Measurements from ENCODE around the gene NAXD. TPM values are rescaled to one million over a fixed set of nuclear protein-coding genes. Genes with fewer than 3 reads are reported as not detected.

NAXD gene
- total RNA-seq, 1 donor from 2014 or later: 17.7 TPM

DNA sequence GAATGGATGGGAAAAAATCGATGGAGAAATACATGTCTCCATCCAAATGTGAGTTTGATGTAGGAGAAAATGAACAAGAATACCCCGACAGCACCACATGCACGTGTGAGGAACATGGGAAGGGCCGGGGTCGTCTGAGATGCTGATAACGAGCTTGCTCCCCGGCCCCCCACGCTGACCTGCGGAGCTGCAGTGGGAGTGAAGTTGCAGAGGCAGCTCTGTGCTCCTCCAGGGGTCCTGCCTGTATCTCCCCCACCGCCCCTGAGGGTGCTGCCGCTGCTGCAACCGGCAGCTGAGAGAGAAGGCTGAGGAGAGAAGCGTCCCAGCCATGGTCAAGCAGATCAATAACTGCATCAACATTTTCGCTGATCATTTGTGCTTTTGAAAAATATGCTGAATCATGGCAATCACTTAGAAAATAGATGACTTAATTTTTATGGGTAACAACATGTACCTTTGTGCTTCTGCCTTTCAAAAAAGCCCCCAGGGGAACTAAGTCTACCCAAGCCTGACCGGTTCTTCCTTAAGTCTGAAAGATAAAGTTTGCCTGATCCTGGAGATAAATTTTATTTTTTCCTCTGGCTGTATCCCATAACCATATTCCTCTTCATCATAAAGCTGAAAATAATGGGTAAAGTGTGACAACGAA is 18.2 kb upstream of the NAXD start:
- peaks cover 5% of the 10 kb centered on the region for H3K27me3 Mint-ChIP-seq (ENCODE audit: insufficient read depth, low read depth)
- peaks cover 8% of the 10 kb centered on the region for H3F3A ChIP-seq (ENCODE audit: low read depth)
- DNase-seq (ENCODE audit: low spot score): no peak
- no peaks in the 10 kb centered on the region for H3K9me3 ChIP-seq (ENCODE audit: low read depth)
- no peak overlapping the region for H3K27ac ChIP-seq
- no peak overlapping the region for H3K27ac Mint-ChIP-seq
- H3K36me3 ChIP-seq: no peaks in the 10 kb centered on the region
- TF ChIP-seq EZH2phosphoT487 (IDR thresholded peaks at IDR 0.05) (no peak), EZH2 (IDR thresholded peaks at IDR 0.05) (no peak)
- TF ChIP-seq, protein P1, sequence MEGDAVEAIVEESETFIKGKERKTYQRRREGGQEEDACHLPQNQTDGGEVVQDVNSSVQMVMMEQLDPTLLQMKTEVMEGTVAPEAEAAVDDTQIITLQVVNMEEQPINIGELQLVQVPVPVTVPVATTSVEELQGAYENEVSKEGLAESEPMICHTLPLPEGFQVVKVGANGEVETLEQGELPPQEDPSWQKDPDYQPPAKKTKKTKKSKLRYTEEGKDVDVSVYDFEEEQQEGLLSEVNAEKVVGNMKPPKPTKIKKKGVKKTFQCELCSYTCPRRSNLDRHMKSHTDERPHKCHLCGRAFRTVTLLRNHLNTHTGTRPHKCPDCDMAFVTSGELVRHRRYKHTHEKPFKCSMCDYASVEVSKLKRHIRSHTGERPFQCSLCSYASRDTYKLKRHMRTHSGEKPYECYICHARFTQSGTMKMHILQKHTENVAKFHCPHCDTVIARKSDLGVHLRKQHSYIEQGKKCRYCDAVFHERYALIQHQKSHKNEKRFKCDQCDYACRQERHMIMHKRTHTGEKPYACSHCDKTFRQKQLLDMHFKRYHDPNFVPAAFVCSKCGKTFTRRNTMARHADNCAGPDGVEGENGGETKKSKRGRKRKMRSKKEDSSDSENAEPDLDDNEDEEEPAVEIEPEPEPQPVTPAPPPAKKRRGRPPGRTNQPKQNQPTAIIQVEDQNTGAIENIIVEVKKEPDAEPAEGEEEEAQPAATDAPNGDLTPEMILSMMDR (IDR thresholded peaks at IDR 0.05): no peak
- H3K9ac ChIP-seq: no peak overlapping the region
- no peak overlapping the region for H3K4me3 Mint-ChIP-seq
- no peak overlapping the region for H3K4me2 ChIP-seq
- no peak overlapping the region for H2AFZ ChIP-seq (replicated peaks)
- H3K27me3 ChIP-seq: no peaks in the 10 kb centered on the region
- H3K36me3 Mint-ChIP-seq: no peaks in the 10 kb centered on the region
- H4K20me1 ChIP-seq (ENCODE audit: low read depth): no peaks in the 10 kb centered on the region
- H3K4me1 ChIP-seq: peaks cover 4% of the 10 kb centered on the region
- H3K79me2 ChIP-seq (ENCODE audit: low read depth): no peaks in the 10 kb centered on the region
- no peaks in the 10 kb centered on the region for H3K9me3 Mint-ChIP-seq
- H3K4me3 ChIP-seq: no peak overlapping the region
- peaks cover 8% of the 10 kb centered on the region for H3K4me1 Mint-ChIP-seq

DNA sequence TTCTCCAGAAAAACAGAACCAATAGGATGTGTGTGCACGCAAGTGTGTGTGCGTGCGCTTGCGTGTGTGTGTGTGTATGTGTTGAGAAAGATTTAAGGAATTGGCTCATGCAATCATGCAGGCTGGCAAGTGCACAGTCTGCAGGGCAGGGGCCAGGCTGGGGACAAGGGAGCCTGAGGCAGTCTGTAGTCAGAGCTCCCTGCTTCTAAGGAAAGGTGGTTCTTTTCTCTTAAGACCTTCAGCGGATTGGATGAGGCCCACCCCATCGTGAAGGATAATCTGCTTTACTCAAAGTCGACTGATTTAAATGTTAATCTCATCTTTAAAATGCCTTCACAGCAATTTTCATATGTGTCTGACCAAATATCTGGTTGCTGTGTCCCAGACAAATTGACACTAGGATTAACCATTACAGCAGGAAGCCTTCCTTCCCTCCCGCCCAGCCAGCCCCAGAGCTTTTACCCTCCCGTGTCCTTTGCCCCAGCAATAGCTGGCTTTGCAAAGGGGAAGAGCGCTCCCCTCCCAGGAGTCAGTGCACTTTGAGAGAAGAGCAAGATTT is 15.0 kb upstream of the NAXD start:
- H3K4me3 ChIP-seq: no peak overlapping the region
- H3K4me1 ChIP-seq: peaks cover 4% of the 10 kb centered on the region
- peaks cover 3% of the 10 kb centered on the region for H3K9me3 Mint-ChIP-seq
- TF ChIP-seq EZH2 (IDR thresholded peaks at IDR 0.05): no peak
- TF ChIP-seq, protein P1 (IDR thresholded peaks at IDR 0.05): no peak
- no peak for TF ChIP-seq EZH2phosphoT487 (IDR thresholded peaks at IDR 0.05)
- H3K9ac ChIP-seq: no peak overlapping the region
- H3K4me1 Mint-ChIP-seq: peaks cover 8% of the 10 kb centered on the region
- H3K36me3 ChIP-seq: no peaks in the 10 kb centered on the region
- H2AFZ ChIP-seq (replicated peaks): no peak overlapping the region
- no peaks in the 10 kb centered on the region for H3K36me3 Mint-ChIP-seq
- H3K27ac Mint-ChIP-seq: no peak overlapping the region
- no peak overlapping the region for H3K27ac ChIP-seq
- no peak overlapping the region for H3K4me2 ChIP-seq
- no peak for DNase-seq (ENCODE audit: low spot score)
- H3K27me3 Mint-ChIP-seq (ENCODE audit: insufficient read depth, low read depth): peaks cover 6% of the 10 kb centered on the region
- H3F3A ChIP-seq (ENCODE audit: low read depth): peaks cover 12% of the 10 kb centered on the region
- H4K20me1 ChIP-seq (ENCODE audit: low read depth): no peaks in the 10 kb centered on the region
- no peaks in the 10 kb centered on the region for H3K79me2 ChIP-seq (ENCODE audit: low read depth)
- H3K4me3 Mint-ChIP-seq: no peak overlapping the region
- no peaks in the 10 kb centered on the region for H3K27me3 ChIP-seq
- H3K9me3 ChIP-seq (ENCODE audit: low read depth): no peaks in the 10 kb centered on the region

DNA sequence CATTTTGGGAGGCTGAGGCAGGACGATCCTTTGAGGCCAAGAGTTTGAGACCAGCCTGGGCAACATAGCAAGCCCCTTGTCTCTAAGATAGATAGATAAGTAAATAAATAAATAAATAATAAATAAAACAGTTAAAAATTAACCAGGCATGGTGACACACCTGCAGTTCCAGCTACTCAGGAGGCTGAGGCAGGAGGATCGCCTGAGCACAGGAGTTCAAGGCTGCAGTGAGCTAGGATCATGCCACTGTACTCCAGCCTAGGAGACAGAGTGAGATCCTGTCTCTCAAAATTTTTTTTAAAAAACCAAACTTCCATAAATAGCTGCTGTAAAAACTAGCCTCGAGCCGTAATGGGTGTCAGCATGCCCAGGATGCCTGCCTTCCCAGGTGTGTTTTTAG is 14.4 kb upstream of the NAXD start:
- DNase-seq (ENCODE audit: low spot score): no peak
- Histone ChIP-seq H3K4me3 (no peak overlapping the region), H3K27me3 (no peaks in the 10 kb centered on the region)

More for the DNA sequence above, 14.4 kb upstream of the NAXD start:
- peaks cover 3% of the 10 kb centered on the region for H3K9me3 Mint-ChIP-seq
- no peak overlapping the region for H3K27ac Mint-ChIP-seq
- Histone ChIP-seq H3K4me2 (no peak overlapping the region), H4K20me1 (ENCODE audit: low read depth) (no peaks in the 10 kb centered on the region), H2AFZ (replicated peaks) (no peak overlapping the region), H3K27ac (no peak overlapping the region), H3K36me3 (no peaks in the 10 kb centered on the region), H3F3A (ENCODE audit: low read depth) (peaks cover 12% of the 10 kb centered on the region), H3K9ac (no peak overlapping the region), H3K4me1 (peaks cover 4% of the 10 kb centered on the region), H3K9me3 (ENCODE audit: low read depth) (no peaks in the 10 kb centered on the region), H3K79me2 (ENCODE audit: low read depth) (no peaks in the 10 kb centered on the region)
- peaks cover 8% of the 10 kb centered on the region for H3K4me1 Mint-ChIP-seq
- TF ChIP-seq, protein P1 (IDR thresholded peaks at IDR 0.05): no peak
- TF ChIP-seq EZH2phosphoT487 (IDR thresholded peaks at IDR 0.05) (no peak), EZH2 (IDR thresholded peaks at IDR 0.05) (no peak)
- no peak overlapping the region for H3K4me3 Mint-ChIP-seq
- H3K36me3 Mint-ChIP-seq: no peaks in the 10 kb centered on the region
- H3K27me3 Mint-ChIP-seq (ENCODE audit: insufficient read depth, low read depth): peaks cover 6% of the 10 kb centered on the region
